NCI-H748 (cell line): Measurements from ENCODE around the gene LPIN1.
A peak's percentile ranks its signal among the peaks of the same experiment; 100 is the strongest.

Experiments
- DNase-seq: peaks from one replicate; lab custom pipeline; 2025; ENCODE audit not compliant: unreplicated experiment; lab: John Stamatoyannopoulos, UW

LPIN1 gene

GRCh38 chr2:11746376-11746806 lies at the start of gene LPIN1:
Gene LPIN1 (plus strand): TSS chr2:11746632. CDS start chr2:11765542, 18,910 bp downstream.
- peak; percentile 91 for DNase-seq

- DNase-seq = no peak
These were observed 49.7 kb upstream of the LPIN1 start for GRCh38 chr2:11696736-11697102.

- DNase-seq = no peak
These were observed 49.1 kb upstream of the LPIN1 start for GRCh38 chr2:11697103-11697871.

GRCh38 chr2:11698009-11698922 lies 48.2 kb upstream of the LPIN1 start:
- DNase-seq = no peak

- no peak for DNase-seq
These were observed 46.5 kb upstream of the LPIN1 start for GRCh38 chr2:11699686-11700670.

- DNase-seq = no peak
These were observed 45.2 kb upstream of the LPIN1 start for GRCh38 chr2:11701206-11701605.

- DNase-seq = no peak
These were observed 44.6 kb upstream of the LPIN1 start for GRCh38 chr2:11701751-11702301.

- DNase-seq = no peak
These were observed 43.5 kb upstream of the LPIN1 start for GRCh38 chr2:11702946-11703345.

GRCh38 chr2:11703700-11704099 lies 42.7 kb upstream of the LPIN1 start:
- DNase-seq = no peak

- peak; percentile 66 for DNase-seq
These were observed 41.4 kb upstream of the LPIN1 start for GRCh38 chr2:11705063-11705462.

GRCh38 chr2:11705711-11706110 lies 40.7 kb upstream of the LPIN1 start:
- no peak for DNase-seq

GRCh38 chr2:11708106-11708505 lies 38.3 kb upstream of the LPIN1 start:
- DNase-seq = no peak

- no peak for DNase-seq
These were observed 37.1 kb upstream of the LPIN1 start for GRCh38 chr2:11709293-11709692.

GRCh38 chr2:11710210-11710609 lies 36.2 kb upstream of the LPIN1 start:
- no peak for DNase-seq

- no peak for DNase-seq
These were observed 35.6 kb upstream of the LPIN1 start for GRCh38 chr2:11710632-11711353.

- no peak for DNase-seq
These were observed 35.1 kb upstream of the LPIN1 start for GRCh38 chr2:11711354-11711716.

GRCh38 chr2:11711751-11712150 lies 34.7 kb upstream of the LPIN1 start:
- no peak for DNase-seq

GRCh38 chr2:11712866-11713265 lies 33.6 kb upstream of the LPIN1 start:
- DNase-seq = no peak

- no peak for DNase-seq
These were observed 32.6 kb upstream of the LPIN1 start for GRCh38 chr2:11713815-11714214.
